IMR-90 (cell line): ENCODE results near the gene SLC35E3. TPM values are rescaled to one million over a fixed set of nuclear protein-coding genes. Genes with fewer than 3 reads are reported as not detected.

ENCODE experiments used
- ATAC-seq: fragments of 200-7000 bp; cut with Tn5 transposase; 2 replicates; pipeline ENCODE4 v1.9.1; 2020; ENCODE audit warnings: low read depth, mild to moderate bottlenecking, moderate library complexity
- BruUV-seq: library from RNA; stranded (reverse); fragments of 400-500 nt; replicated peaks from 2 replicates; lab custom pipeline; 2021; lab: Mats Ljungman, UMichigan
- CTCF ChIA-PET: fragments of 300-600 bp; formaldehyde crosslinking; extraction: SDS; loops from one replicate; lab custom pipeline; 2021; ENCODE audit warnings: antibody characterized with exemption; lab: Yijun Ruan, JAX
- POLR2A ChIA-PET: fragments of 300-600 bp; sonication (Branson Sonifier 250); formaldehyde crosslinking; loops from one replicate; lab custom pipeline; 2022; ENCODE audit warnings: antibody characterized with exemption; ENCODE audit not compliant: unreplicated experiment; lab: Charles Lee
- DNase-seq: peaks from one replicate; pipeline ENCODE4 v3.0.0; 2013
- H2AFZ ChIP-seq: replicated peaks from 2 replicates; pipeline ENCODE3; 2013; ENCODE audit warnings: low read length, mild to moderate bottlenecking; ENCODE audit not compliant: poor library complexity
- H2AK5ac ChIP-seq: 2 replicates; pipeline ENCODE4 v1.6.1; 2013; ENCODE audit warnings: low read depth, low read length, inconsistent platforms
- H2AK9ac ChIP-seq: replicated peaks from 2 replicates; pipeline ENCODE3; 2013; ENCODE audit warnings: mild to moderate bottlenecking, low read depth, low read length, moderate library complexity; ENCODE audit not compliant: poor library complexity
- H2BK120ac ChIP-seq: 2 replicates; pipeline ENCODE4 v1.6.1; 2013; ENCODE audit warnings: low read depth, low read length, inconsistent platforms
- H2BK15ac ChIP-seq: 3 replicates; pipeline ENCODE4 v1.6.1; 2013; ENCODE audit warnings: low read depth, low read length, inconsistent platforms
- H2BK20ac ChIP-seq: 2 replicates; pipeline ENCODE4 v1.6.1; 2013; ENCODE audit warnings: low read depth, mild to moderate bottlenecking, inconsistent platforms, low read length, moderate library complexity
- H2BK5ac ChIP-seq: 2 replicates; pipeline ENCODE4 v1.6.1; 2013; ENCODE audit warnings: mild to moderate bottlenecking, low read depth, low read length, inconsistent platforms; ENCODE audit not compliant: poor library complexity, severe bottlenecking
- H3K14ac ChIP-seq: replicated peaks from 2 replicates; pipeline ENCODE4 v1.6.1; 2013; ENCODE audit warnings: low read depth, low read length, inconsistent platforms
- H3K18ac ChIP-seq: 2 replicates; pipeline ENCODE4 v1.6.1; 2013; ENCODE audit warnings: low read depth, low read length, control low read depth
- H3K23ac ChIP-seq: 2 replicates; pipeline ENCODE4 v1.6.1; 2013; ENCODE audit warnings: low read depth, low read length, inconsistent platforms
- H3K27ac ChIP-seq: 2 replicates; pipeline ENCODE4 v1.5.1; 2013; ENCODE audit warnings: mild to moderate bottlenecking, control low read depth, low read length; ENCODE audit not compliant: insufficient read depth
- H3K27me3 ChIP-seq: 2 replicates; pipeline ENCODE4 v1.6.1; 2013; ENCODE audit warnings: low read length; ENCODE audit not compliant: control insufficient read depth, insufficient read depth
- H3K36me3 ChIP-seq: 2 replicates; pipeline ENCODE4 v1.6.1; 2013; ENCODE audit warnings: low read length, mixed read lengths; ENCODE audit not compliant: control insufficient read depth, insufficient read depth
- H3K4ac ChIP-seq: 2 replicates; pipeline ENCODE4 v1.6.1; 2013; ENCODE audit warnings: low read depth, low read length, inconsistent platforms
- H3K4me1 ChIP-seq: 2 replicates; pipeline ENCODE4 v1.6.1; 2013; ENCODE audit warnings: low read length, mixed read lengths; ENCODE audit not compliant: control insufficient read depth, insufficient read depth
- H3K4me2 ChIP-seq: 2 replicates; pipeline ENCODE4 v1.6.1; 2013; ENCODE audit warnings: low read depth, mild to moderate bottlenecking, control low read depth, low read length, moderate library complexity
- H3K4me3 ChIP-seq: 2 replicates; pipeline ENCODE4 v1.5.1; 2013; ENCODE audit warnings: low read depth, mild to moderate bottlenecking, control low read depth, low read length, moderate library complexity; ENCODE audit not compliant: insufficient read depth
- H3K56ac ChIP-seq: 2 replicates; pipeline ENCODE4 v1.6.1; 2013; ENCODE audit warnings: low read length, inconsistent platforms; ENCODE audit not compliant: insufficient read depth; ENCODE audit errors: extremely low read depth
- H3K79me1 ChIP-seq, 2 experiments: 2 replicates each; pipeline ENCODE4 v1.6.1; 2013; ENCODE audit warnings: low read length in 2 of 2, inconsistent platforms in 1 of 2, low read depth in 1 of 2
- H3K9ac ChIP-seq: 2 replicates; pipeline ENCODE4 v1.6.1; 2013; ENCODE audit warnings: low read depth, low read length, control low read depth
- H3K9me1 ChIP-seq: 2 replicates; pipeline ENCODE4 v1.6.1; 2013; ENCODE audit warnings: low read length, inconsistent platforms; ENCODE audit not compliant: insufficient read depth
- H3K9me3 ChIP-seq: 2 replicates; pipeline ENCODE4 v1.6.1; 2013; ENCODE audit warnings: low read length; ENCODE audit not compliant: control insufficient read depth, insufficient read depth
- H4K20me1 ChIP-seq: 2 replicates; pipeline ENCODE4 v1.6.1; 2013; ENCODE audit warnings: low read length, inconsistent platforms; ENCODE audit not compliant: insufficient read depth
- H4K5ac ChIP-seq: 2 replicates; pipeline ENCODE4 v1.6.1; 2013; ENCODE audit warnings: mild to moderate bottlenecking, low read depth, low read length, control low read depth
- H4K8ac ChIP-seq, 2 experiments: 2 replicates each; pipeline ENCODE4 v1.6.1; 2013; ENCODE audit warnings: low read depth in 2 of 2, low read length in 2 of 2, control low read depth in 1 of 2, inconsistent platforms in 1 of 2
- H4K91ac ChIP-seq: 2 replicates; pipeline ENCODE4 v1.6.1; 2013; ENCODE audit warnings: low read depth, low read length, inconsistent platforms; ENCODE audit not compliant: insufficient read depth
- BHLHE40 ChIP-seq: fragments of 150-350 bp; IDR thresholded peaks from 2 replicates; pipeline ENCODE4 v1.6.1; 2016; ENCODE audit warnings: mild to moderate bottlenecking, low read depth, low read length
- CEBPB ChIP-seq: IDR thresholded peaks from 2 replicates; pipeline ENCODE4 v1.6.1; 2012; ENCODE audit warnings: low read depth, low read length, improper control_type of control experiment
- CHD1 ChIP-seq: IDR thresholded peaks from 2 replicates; pipeline ENCODE4 v1.6.1; 2012; ENCODE audit warnings: low read depth, low read length, improper control_type of control experiment
- ELK1 ChIP-seq: fragments of 150-350 bp; IDR thresholded peaks from 2 replicates; pipeline ENCODE4 v1.6.1; 2016; ENCODE audit warnings: low read depth, mild to moderate bottlenecking, low read length, moderate library complexity, borderline replicate concordance
- FOS ChIP-seq: fragments of 150-350 bp; IDR thresholded peaks from 2 replicates; pipeline ENCODE4 v1.6.1; 2016; ENCODE audit warnings: low read depth, low read length
- MAFK ChIP-seq: IDR thresholded peaks from 2 replicates; pipeline ENCODE4 v1.6.1; 2012; ENCODE audit warnings: low read depth, low read length, improper control_type of control experiment
- MAZ ChIP-seq: IDR thresholded peaks from 2 replicates; pipeline ENCODE4 v1.6.1; 2012; ENCODE audit warnings: low read depth, mild to moderate bottlenecking, low read length, improper control_type of control experiment, moderate library complexity, borderline replicate concordance
- MXI1 ChIP-seq: IDR thresholded peaks from 2 replicates; pipeline ENCODE4 v1.6.1; 2012; ENCODE audit warnings: low read depth, mild to moderate bottlenecking, low read length, moderate library complexity, borderline replicate concordance
- NFE2L2 ChIP-seq: fragments of 150-350 bp; IDR thresholded peaks from 2 replicates; pipeline ENCODE4 v1.6.1; 2016; ENCODE audit warnings: low read depth, mild to moderate bottlenecking, low read length
- POLR2A ChIP-seq: IDR thresholded peaks from 2 replicates; pipeline ENCODE4 v1.6.1; 2012; ENCODE audit warnings: mild to moderate bottlenecking, low read depth, low read length
- RAD21 ChIP-seq: IDR thresholded peaks from 2 replicates; pipeline ENCODE4 v1.6.1; 2012; ENCODE audit warnings: low read length, improper control_type of control experiment
- RCOR1 ChIP-seq: IDR thresholded peaks from 2 replicates; pipeline ENCODE4 v1.6.1; 2012; ENCODE audit warnings: mild to moderate bottlenecking, low read length, improper control_type of control experiment; ENCODE audit not compliant: insufficient replicate concordance
- RFX5 ChIP-seq: IDR thresholded peaks from 2 replicates; pipeline ENCODE4 v1.8.0; 2012; ENCODE audit warnings: low read depth, mild to moderate bottlenecking, low read length, moderate library complexity
- SMC3 ChIP-seq: fragments of 150-350 bp; IDR thresholded peaks from 2 replicates; pipeline ENCODE4 v1.6.1; 2016; ENCODE audit warnings: low read depth, mild to moderate bottlenecking, antibody characterized with exemption, low read length, moderate library complexity
- USF2 ChIP-seq: fragments of 150-350 bp; IDR thresholded peaks from 2 replicates; pipeline ENCODE4 v1.6.1; 2017; ENCODE audit warnings: mild to moderate bottlenecking, antibody characterized with exemption, low read length, low read depth
- WGBS, 2 experiments: methylation state at CpG; one replicate each; pipeline versions ENCODE4 v1.1.5 to v1.1.7; 2013; ENCODE audit warnings: missing lambda C conversion rate in 2 of 2; ENCODE audit not compliant: insufficient read length in 1 of 2; ENCODE audit errors: extremely low coverage in 2 of 2; 5-methylcytosine and 5-hydroxymethylcytosine counted together
- dilution Hi-C: fragments of 300-500 bp; cut with HindIII; formaldehyde crosslinking; loops from one replicate; pipeline ENCODE4 v1.14.3; 2018; ENCODE audit warnings: low sequenced_read_pairs; ENCODE audit not compliant: unreplicated experiment
- in situ Hi-C: fragments of 300-500 bp; cut with MboI; formaldehyde crosslinking; loops from 3 replicates; pipeline ENCODE4 v1.14.3; 2019; ENCODE audit warnings: low sequenced_read_pairs, inconsistent platforms, mixed read lengths
- intact Hi-C: fragments of 100-400 bp; cut with micrococcal nuclease; formaldehyde crosslinking; loops from 2 replicates; pipeline ENCODE4 v1.10.0; 2022
- polyA plus RNA-seq, 3 experiments: library from polyadenylated mRNA; depleted of rRNA; stranded (reverse); fragments of >200 nt; gene quantifications; 2 replicates each; pipeline ENCODE4 v1.2.3, GENCODE V29; 2012; ENCODE audit warnings: low replicate concordance in 1 of 3
- total RNA-seq: library from RNA; depleted of rRNA; stranded (reverse); fragments of >200 nt; gene quantifications from 2 replicates; pipeline ENCODE4 v1.2.3, GENCODE V29; 2012
- TF ChIP-seq, protein P1 (sequence below): conservative IDR thresholded peaks from 2 replicates; pipeline ENCODE4 v1.5.1; 2012; ENCODE audit warnings: mild to moderate bottlenecking, low read depth, low read length, improper control_type of control experiment

SLC35E3 gene
- total and polyA plus RNA-seq, 2 of the 4 experiments (the other 2 are of a cell fraction): 3.6 to 5.1 TPM

DNA sequence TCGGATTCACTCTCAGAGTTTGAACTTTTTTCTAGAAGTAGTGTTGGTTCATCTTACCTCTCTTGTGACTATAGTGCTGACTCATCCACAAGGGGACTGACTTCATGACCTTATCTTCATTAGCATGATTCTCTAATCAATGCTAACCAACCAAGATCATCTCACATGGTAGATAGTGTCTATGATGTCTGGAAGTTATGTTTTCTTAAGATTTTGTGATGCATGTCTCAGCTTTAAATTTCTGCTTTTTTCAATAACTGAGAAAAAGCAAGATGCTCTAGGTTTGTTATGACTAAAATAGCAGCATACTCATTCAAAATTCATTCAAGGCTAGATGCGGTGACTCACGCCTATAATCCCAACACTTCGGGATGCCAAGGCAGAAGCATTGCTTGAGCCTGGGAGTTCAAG, 12.3 kb upstream of the SLC35E3 start:
- ChIA-PET CTCF (interaction anchor here (0.6 kb wide), 1 partner anchor 428 kb away, joined by 5 read pairs; no protein-coding TSS in a partner anchor), POLR2A (no interaction called here)
- Histone ChIP-seq H3K23ac (no peak overlapping the region), H4K5ac (no peak overlapping the region), H2BK15ac (no peak overlapping the region), H3K4me1 (no peaks in the 10 kb centered on the region; the same call in 1 of the 2 replicates), H3K9me3 (no peaks in the 10 kb centered on the region), H3K9ac (no peak overlapping the region), H3K14ac (0 out of 2 replicates have a peak overlapping the region, but pooled peaks have one; percentile 33), H2AK5ac (no peak overlapping the region), H3K4ac (no peak overlapping the region), H3K4me2 (peak overlapping the region; percentile 42; the same call in 1 of the 2 replicates), H2AK9ac (no peak overlapping the region), H2BK20ac (no peak overlapping the region), H3K79me1 (no peaks in the 10 kb centered on the region), H4K8ac (no peak overlapping the region), H3K56ac (no peak overlapping the region), H2BK5ac (peak overlapping the region; percentile 90), H4K20me1 (peaks cover 8% of the 10 kb centered on the region; the same call in 1 of the 2 replicates), H2BK120ac (no peak overlapping the region), H3K27me3 (no peaks in the 10 kb centered on the region), H3K9me1 (no peaks in the 10 kb centered on the region), H4K91ac (no peak overlapping the region), H3K36me3 (peaks cover 17% of the 10 kb centered on the region), H3K4me3 (no peak overlapping the region), H3K27ac (no peak overlapping the region), H2AFZ (no peak overlapping the region), H3K18ac (no peak overlapping the region; the same call in 1 of the 2 replicates)
- no TSS peak for BruUV-seq
- 0 out of 2 replicates have a peak, but pooled peaks have one; percentile 8 for TF ChIP-seq BHLHE40
- TF ChIP-seq RAD21: no peak
- TF ChIP-seq NFE2L2: peak; percentile 90
- TF ChIP-seq RFX5: no peak
- TF ChIP-seq CHD1: no peak
- no peak for TF ChIP-seq USF2
- no peak for TF ChIP-seq MAZ
- no peak for TF ChIP-seq SMC3
- peak; percentile 79 for TF ChIP-seq FOS
- TF ChIP-seq ELK1: no peak
- TF ChIP-seq POLR2A: no peak
- TF ChIP-seq MXI1: no peak
- TF ChIP-seq CEBPB: peak; percentile 30; the same call in 1 of the 2 replicates
- TF ChIP-seq, protein P1, sequence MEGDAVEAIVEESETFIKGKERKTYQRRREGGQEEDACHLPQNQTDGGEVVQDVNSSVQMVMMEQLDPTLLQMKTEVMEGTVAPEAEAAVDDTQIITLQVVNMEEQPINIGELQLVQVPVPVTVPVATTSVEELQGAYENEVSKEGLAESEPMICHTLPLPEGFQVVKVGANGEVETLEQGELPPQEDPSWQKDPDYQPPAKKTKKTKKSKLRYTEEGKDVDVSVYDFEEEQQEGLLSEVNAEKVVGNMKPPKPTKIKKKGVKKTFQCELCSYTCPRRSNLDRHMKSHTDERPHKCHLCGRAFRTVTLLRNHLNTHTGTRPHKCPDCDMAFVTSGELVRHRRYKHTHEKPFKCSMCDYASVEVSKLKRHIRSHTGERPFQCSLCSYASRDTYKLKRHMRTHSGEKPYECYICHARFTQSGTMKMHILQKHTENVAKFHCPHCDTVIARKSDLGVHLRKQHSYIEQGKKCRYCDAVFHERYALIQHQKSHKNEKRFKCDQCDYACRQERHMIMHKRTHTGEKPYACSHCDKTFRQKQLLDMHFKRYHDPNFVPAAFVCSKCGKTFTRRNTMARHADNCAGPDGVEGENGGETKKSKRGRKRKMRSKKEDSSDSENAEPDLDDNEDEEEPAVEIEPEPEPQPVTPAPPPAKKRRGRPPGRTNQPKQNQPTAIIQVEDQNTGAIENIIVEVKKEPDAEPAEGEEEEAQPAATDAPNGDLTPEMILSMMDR: no peak
- TF ChIP-seq MAFK: peak; percentile 64
- TF ChIP-seq RCOR1: no peak
- WGBS, 2 experiments: no CpG with 5 or more reads among the region's 4 CpGs
- DNase-seq: peak; percentile 85
- in situ Hi-C loops (no loop called here), intact Hi-C loops (loop anchor here (5.0 kb wide), 1 partner anchor 74 kb away; the partner anchor contains the start of gene MDM2), dilution Hi-C loops (no loop called here)
- ATAC-seq: peak; percentile 93
